ENCODE measurements around the gene COBL.

The COBL gene

GRCh38 chr7:51255036-51255435 lies 61.6 kb downstream of the COBL start:
- POLR2A ChIA-PET: no interaction called here
- DNase-seq (ENCODE audit: extremely low spot score): no peak
- CTCF ChIA-PET: no interaction called here
- no peak for TF ChIP-seq FOXA1 (IDR thresholded peaks at IDR 0.05)
- no peak for TF ChIP-seq CTBP1 (IDR thresholded peaks at IDR 0.05; ENCODE audit: borderline replicate concordance)

- CTCF ChIA-PET: interaction anchor here (0.7 to 0.8 kb wide), 2 partner anchors 53 to 72 kb away, joined by 3 to 5 read pairs; no protein-coding TSS in a partner anchor
- DNase-seq (ENCODE audit: extremely low spot score): no peak
- TF ChIP-seq BHLHE40 (IDR thresholded peaks at IDR 0.05; ENCODE audit: borderline replicate concordance) (no peak), FOXM1 (IDR thresholded peaks at IDR 0.05; ENCODE audit: borderline replicate concordance) (no peak), NFRKB (IDR thresholded peaks at IDR 0.05) (no peak), FOXA1 (IDR thresholded peaks at IDR 0.05) (no peak), TARDBP (IDR thresholded peaks at IDR 0.05) (no peak), L3MBTL2 (conservative IDR thresholded peaks at IDR 0.05) (no peak), PKNOX1 (IDR thresholded peaks at IDR 0.05) (no peak), ELF4 (IDR thresholded peaks at IDR 0.05) (no peak), ARNT (IDR thresholded peaks at IDR 0.05) (no peak), ZNF384 (IDR thresholded peaks at IDR 0.05) (no peak), LEF1 (IDR thresholded peaks at IDR 0.05; ENCODE audit: borderline replicate concordance) (no peak), CTBP1 (IDR thresholded peaks at IDR 0.05; ENCODE audit: borderline replicate concordance) (no peak), FOXK2 (IDR thresholded peaks at IDR 0.05) (no peak)
- POLR2A ChIA-PET: no interaction called here
Measured at GRCh38 chr7:51253157-51253556, 63.5 kb downstream of the COBL start.

- no peak for TF ChIP-seq ARNT (IDR thresholded peaks at IDR 0.05)
- no peak for TF ChIP-seq ZNF384 (IDR thresholded peaks at IDR 0.05)
- TF ChIP-seq ELF4 (IDR thresholded peaks at IDR 0.05): no peak
- ChIA-PET POLR2A (no interaction called here), CTCF (interaction anchor here (0.6 to 0.7 kb wide), 2 partner anchors 37 to 116 kb away, joined by 3 to 10 read pairs; no protein-coding TSS in a partner anchor)
- no peak for DNase-seq (ENCODE audit: extremely low spot score)
Measured at GRCh38 chr7:51251290-51251689, 65.3 kb downstream of the COBL start.

GRCh38 chr7:51250512-51250911 lies 66.1 kb downstream of the COBL start:
- no peak for TF ChIP-seq PKNOX1 (IDR thresholded peaks at IDR 0.05)
- TF ChIP-seq HDGF (IDR thresholded peaks at IDR 0.05; ENCODE audit: borderline replicate concordance): no peak
- no peak for TF ChIP-seq L3MBTL2 (conservative IDR thresholded peaks at IDR 0.05)
- no peak for TF ChIP-seq CTBP1 (IDR thresholded peaks at IDR 0.05; ENCODE audit: borderline replicate concordance)
- no peak for TF ChIP-seq LEF1 (IDR thresholded peaks at IDR 0.05; ENCODE audit: borderline replicate concordance)
- no peak for TF ChIP-seq FOXK2 (IDR thresholded peaks at IDR 0.05)
- no peak for DNase-seq (ENCODE audit: extremely low spot score)
- ChIA-PET CTCF (interaction anchor here (1.2 kb wide), 1 partner anchor 88 kb away, joined by 6 read pairs; no protein-coding TSS in a partner anchor), POLR2A (no interaction called here)

GRCh38 chr7:51249991-51250390 lies 66.6 kb downstream of the COBL start:
- ChIA-PET POLR2A (no interaction called here), CTCF (interaction anchor here (1.2 kb wide), 1 partner anchor 87 kb away, joined by 6 read pairs; no protein-coding TSS in a partner anchor)
- TF ChIP-seq BHLHE40 (IDR thresholded peaks at IDR 0.05; ENCODE audit: borderline replicate concordance) (no peak), ZNF384 (IDR thresholded peaks at IDR 0.05) (no peak), FOXK2 (IDR thresholded peaks at IDR 0.05) (no peak), L3MBTL2 (conservative IDR thresholded peaks at IDR 0.05) (no peak), PKNOX1 (IDR thresholded peaks at IDR 0.05) (no peak), ARNT (IDR thresholded peaks at IDR 0.05) (no peak), LEF1 (IDR thresholded peaks at IDR 0.05; ENCODE audit: borderline replicate concordance) (no peak), NFRKB (IDR thresholded peaks at IDR 0.05) (no peak), HDGF (IDR thresholded peaks at IDR 0.05; ENCODE audit: borderline replicate concordance) (no peak), ELF4 (IDR thresholded peaks at IDR 0.05) (no peak), FOXM1 (IDR thresholded peaks at IDR 0.05; ENCODE audit: borderline replicate concordance) (no peak), SP1 (IDR thresholded peaks at IDR 0.05) (no peak), CTBP1 (IDR thresholded peaks at IDR 0.05; ENCODE audit: borderline replicate concordance) (no peak), SUZ12 (IDR thresholded peaks at IDR 0.05) (no peak), TARDBP (IDR thresholded peaks at IDR 0.05) (no peak), FOXA1 (IDR thresholded peaks at IDR 0.05) (no peak)
- no peak for DNase-seq (ENCODE audit: extremely low spot score)

GRCh38 chr7:51249187-51249945 lies 67.2 kb downstream of the COBL start:
- CTCF ChIA-PET: interaction anchor here (1.2 kb wide), 1 partner anchor 87 kb away, joined by 6 read pairs; no protein-coding TSS in a partner anchor
- POLR2A ChIA-PET: no interaction called here

More at GRCh38 chr7:51249187-51249945, 67.2 kb downstream of the COBL start:
- TF ChIP-seq SP1 (IDR thresholded peaks at IDR 0.05) (no peak), FOXK2 (IDR thresholded peaks at IDR 0.05) (no peak), ELF4 (IDR thresholded peaks at IDR 0.05) (no peak), HDGF (IDR thresholded peaks at IDR 0.05; ENCODE audit: borderline replicate concordance) (no peak), ARNT (IDR thresholded peaks at IDR 0.05) (no peak), SUZ12 (IDR thresholded peaks at IDR 0.05) (no peak), L3MBTL2 (conservative IDR thresholded peaks at IDR 0.05) (no peak), LEF1 (IDR thresholded peaks at IDR 0.05; ENCODE audit: borderline replicate concordance) (no peak), CTBP1 (IDR thresholded peaks at IDR 0.05; ENCODE audit: borderline replicate concordance) (no peak), FOXM1 (IDR thresholded peaks at IDR 0.05; ENCODE audit: borderline replicate concordance) (no peak), NFRKB (IDR thresholded peaks at IDR 0.05) (no peak), PKNOX1 (IDR thresholded peaks at IDR 0.05) (no peak), ZNF384 (IDR thresholded peaks at IDR 0.05) (no peak), BHLHE40 (IDR thresholded peaks at IDR 0.05; ENCODE audit: borderline replicate concordance) (no peak)
- DNase-seq (ENCODE audit: extremely low spot score): no peak
